Activated naive CD8-positive, alpha-beta T cell treated with anti-CD3 and anti-CD28 coated beads for 36 hours (primary cell): ENCODE results near the gene CYP4F8. TPM values are rescaled to one million over a fixed set of nuclear protein-coding genes. Genes with fewer than 3 reads are reported as not detected.
"Not testable (repeated sequence)": the region's sequence is repeated elsewhere in the genome, so short reads cannot be mapped to it uniquely, and the experiment has no call there.

ENCODE experiments used
- DNase-seq: peaks from one replicate; pipeline ENCODE4 v3.0.0; 2021
- H3K27ac Mint-ChIP-seq: one replicate; pipeline ENCODE4 v1.8.0; 2022; ENCODE audit warnings: mild to moderate bottlenecking, moderate library complexity, mixed read lengths
- H3K27me3 Mint-ChIP-seq: one replicate; pipeline ENCODE4 v1.8.0; 2022; ENCODE audit warnings: mild to moderate bottlenecking, mixed read lengths
- H3K36me3 Mint-ChIP-seq: one replicate; pipeline ENCODE4 v1.8.0; 2021; ENCODE audit warnings: mild to moderate bottlenecking, mixed read lengths
- H3K4me1 Mint-ChIP-seq: one replicate; pipeline ENCODE4 v1.8.0; 2021; ENCODE audit warnings: mixed read lengths
- H3K4me3 Mint-ChIP-seq: one replicate; pipeline ENCODE4 v1.8.0; 2022; ENCODE audit warnings: mild to moderate bottlenecking, moderate library complexity, mixed read lengths
- H3K9me3 Mint-ChIP-seq: one replicate; pipeline ENCODE4 v1.8.0; 2022; ENCODE audit warnings: mixed read lengths
- total RNA-seq, 2 experiments: library from RNA; stranded (reverse); gene quantifications; one replicate each; pipeline ENCODE4 v1.2.3, GENCODE V29; 2021

The CYP4F8 gene
- total RNA-seq: not detected

- peaks cover 14% of the 10 kb centered on the region for H3K27me3 Mint-ChIP-seq
- no peaks in the 10 kb centered on the region for H3K9me3 Mint-ChIP-seq
- H3K4me1 Mint-ChIP-seq: no peaks in the 10 kb centered on the region
- H3K27ac Mint-ChIP-seq: no peak within 1 kb of the TSS
- DNase-seq: no peak
- H3K4me3 Mint-ChIP-seq: no peak within 1 kb of the TSS
- H3K36me3 Mint-ChIP-seq: no peaks in the 10 kb centered on the region
Observed at GRCh38 chr19:15614507-15615379, at the start of gene CYP4F8. Gene CYP4F8 (plus strand): TSS chr19:15615218. CDS start chr19:15615617, 399 bp downstream.

- no peak for DNase-seq
- H3K4me3 Mint-ChIP-seq: no peak overlapping the region
- no peaks in the 10 kb centered on the region for H3K36me3 Mint-ChIP-seq
- H3K27me3 Mint-ChIP-seq: peaks cover 24% of the 10 kb centered on the region
- H3K4me1 Mint-ChIP-seq: no peaks in the 10 kb centered on the region
- no peaks in the 10 kb centered on the region for H3K9me3 Mint-ChIP-seq
- no peak overlapping the region for H3K27ac Mint-ChIP-seq
Observed at GRCh38 chr19:15570420-15570819, 44.6 kb upstream of the CYP4F8 start.

DNA sequence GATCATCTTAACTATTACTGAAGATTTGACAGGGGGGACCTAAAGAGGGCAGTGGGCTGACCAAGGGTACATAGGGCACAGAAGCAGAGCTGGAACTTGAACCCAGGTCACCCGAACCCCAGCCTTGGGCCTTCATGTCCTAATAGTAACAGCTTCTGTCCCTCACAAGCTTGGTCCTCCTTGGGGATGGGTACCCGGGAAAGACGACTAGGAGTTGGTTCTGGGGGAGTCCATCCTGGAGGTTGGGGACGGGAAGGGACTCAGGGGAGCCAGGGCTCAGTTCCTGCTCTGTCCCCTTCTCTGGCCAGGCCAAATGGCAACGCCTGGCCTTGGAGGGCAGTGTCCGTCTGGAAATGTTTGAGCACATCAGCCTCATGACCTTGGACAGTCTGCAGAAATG lies 39.6 kb upstream of the CYP4F8 start:
- Mint-ChIP-seq H3K4me3 (no peak overlapping the region), H3K9me3 (no peaks in the 10 kb centered on the region), H3K36me3 (no peaks in the 10 kb centered on the region), H3K27me3 (peaks cover 14% of the 10 kb centered on the region), H3K27ac (no peak overlapping the region), H3K4me1 (no peaks in the 10 kb centered on the region)
- no peak for DNase-seq

DNA sequence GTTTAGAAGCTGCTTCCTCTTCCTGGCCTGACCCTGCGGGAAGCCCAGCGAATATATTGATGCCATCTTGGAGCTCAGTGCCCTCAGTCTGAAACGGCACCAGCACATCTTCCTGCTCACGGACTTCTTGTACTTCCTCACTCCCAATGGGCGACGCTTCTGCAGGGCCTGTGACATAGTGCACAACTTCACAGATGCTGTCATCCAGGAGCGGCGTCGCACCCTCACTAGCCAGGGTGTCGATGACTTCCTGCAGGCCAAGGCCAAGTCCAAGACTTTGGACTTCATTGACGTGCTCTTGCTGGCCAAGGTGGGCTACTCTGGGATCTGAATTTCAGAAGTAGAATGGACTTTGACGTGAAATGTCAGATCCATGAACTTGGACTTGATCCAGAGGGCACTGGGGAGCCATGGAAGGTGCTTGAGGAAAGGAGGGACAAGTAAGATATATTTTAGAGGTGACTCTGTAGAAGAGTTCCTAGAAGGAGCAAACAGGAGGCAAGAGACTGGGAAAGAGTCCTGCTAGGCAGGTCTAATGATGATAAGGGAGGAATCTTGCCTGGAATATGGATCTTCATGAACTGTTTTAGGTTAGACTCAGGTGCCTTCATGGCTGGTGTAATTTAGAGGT lies 38.4 kb upstream of the CYP4F8 start:
- H3K27ac Mint-ChIP-seq: no peak overlapping the region
- no peaks in the 10 kb centered on the region for H3K36me3 Mint-ChIP-seq
- peaks cover 16% of the 10 kb centered on the region for H3K27me3 Mint-ChIP-seq
- no peaks in the 10 kb centered on the region for H3K9me3 Mint-ChIP-seq
- H3K4me1 Mint-ChIP-seq: no peaks in the 10 kb centered on the region
- no peak for DNase-seq
- H3K4me3 Mint-ChIP-seq: no peak overlapping the region

GRCh38 chr19:15577184-15577771 lies 37.7 kb upstream of the CYP4F8 start:
- no peaks in the 10 kb centered on the region for H3K4me1 Mint-ChIP-seq

GRCh38 chr19:15583346-15583745 lies 31.7 kb upstream of the CYP4F8 start:
- Mint-ChIP-seq H3K9me3 (no peaks in the 10 kb centered on the region), H3K27me3 (peaks cover 38% of the 10 kb centered on the region), H3K4me1 (no peaks in the 10 kb centered on the region), H3K4me3 (no peak overlapping the region), H3K27ac (no peak overlapping the region), H3K36me3 (no peaks in the 10 kb centered on the region)
- DNase-seq: no peak

More at GRCh38 chr19:15577184-15577771, 37.7 kb upstream of the CYP4F8 start:
- Mint-ChIP-seq H3K27me3 (peaks cover 16% of the 10 kb centered on the region), H3K27ac (no peak overlapping the region), H3K36me3 (no peaks in the 10 kb centered on the region), H3K9me3 (no peaks in the 10 kb centered on the region), H3K4me3 (no peak overlapping the region)
- DNase-seq: no peak

GRCh38 chr19:15584095-15584494 lies 30.9 kb upstream of the CYP4F8 start:
- Mint-ChIP-seq H3K4me3 (peak overlapping the region; percentile 29), H3K36me3 (no peaks in the 10 kb centered on the region), H3K4me1 (no peaks in the 10 kb centered on the region), H3K27ac (no peak overlapping the region), H3K9me3 (no peaks in the 10 kb centered on the region), H3K27me3 (peaks cover 38% of the 10 kb centered on the region)
- no peak for DNase-seq

DNA sequence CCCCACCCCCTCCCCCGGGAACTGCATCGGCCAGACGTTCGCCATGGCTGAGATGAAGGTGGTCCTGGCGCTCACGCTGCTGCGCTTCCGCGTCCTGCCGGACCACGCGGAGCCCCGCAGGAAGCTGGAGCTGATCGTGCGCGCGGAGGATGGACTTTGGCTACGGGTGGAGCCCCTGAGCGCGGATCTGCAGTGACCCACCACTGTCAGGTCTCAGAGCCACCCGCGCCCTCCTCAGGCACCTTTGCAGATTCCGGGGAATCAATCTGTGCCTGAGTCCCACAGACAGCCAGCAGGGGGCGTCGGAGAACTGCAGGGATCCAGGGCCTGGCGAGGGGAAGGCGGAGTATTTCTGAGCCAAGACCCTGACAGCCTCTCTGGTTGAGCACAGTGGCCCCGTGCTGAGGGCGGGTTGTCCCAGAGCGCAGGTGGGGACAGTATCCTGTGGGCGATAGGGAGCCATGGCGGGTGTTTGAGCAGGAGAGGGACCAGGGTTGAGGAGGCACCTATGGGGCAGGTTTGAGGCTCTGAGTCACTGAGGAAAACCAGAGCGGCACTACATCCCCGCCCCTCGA lies 30.4 kb upstream of the CYP4F8 start:
- no peaks in the 10 kb centered on the region for H3K9me3 Mint-ChIP-seq
- peak overlapping the region; percentile 29 for H3K4me3 Mint-ChIP-seq
- H3K36me3 Mint-ChIP-seq: no peaks in the 10 kb centered on the region
- no peaks in the 10 kb centered on the region for H3K4me1 Mint-ChIP-seq
- DNase-seq: peak; percentile 82
- no peak overlapping the region for H3K27ac Mint-ChIP-seq
- peaks cover 36% of the 10 kb centered on the region for H3K27me3 Mint-ChIP-seq

GRCh38 chr19:15587663-15588062 lies 27.4 kb upstream of the CYP4F8 start:
- H3K4me1 Mint-ChIP-seq: no peaks in the 10 kb centered on the region
- no peak overlapping the region for H3K4me3 Mint-ChIP-seq
- DNase-seq: no peak
- no peaks in the 10 kb centered on the region for H3K36me3 Mint-ChIP-seq
- no peaks in the 10 kb centered on the region for H3K9me3 Mint-ChIP-seq
- no peak overlapping the region for H3K27ac Mint-ChIP-seq
- peaks cover 28% of the 10 kb centered on the region for H3K27me3 Mint-ChIP-seq

- H3K4me3 Mint-ChIP-seq: no peak overlapping the region
- no peaks in the 10 kb centered on the region for H3K36me3 Mint-ChIP-seq
- DNase-seq: no peak
- H3K27me3 Mint-ChIP-seq: peaks cover 34% of the 10 kb centered on the region
- no peaks in the 10 kb centered on the region for H3K9me3 Mint-ChIP-seq
- no peaks in the 10 kb centered on the region for H3K4me1 Mint-ChIP-seq
- no peak overlapping the region for H3K27ac Mint-ChIP-seq
Observed at GRCh38 chr19:15588265-15588664, 26.8 kb upstream of the CYP4F8 start.

GRCh38 chr19:15589760-15590451 lies 25.1 kb upstream of the CYP4F8 start:
- no peak overlapping the region for H3K4me3 Mint-ChIP-seq
- H3K27me3 Mint-ChIP-seq: peaks cover 36% of the 10 kb centered on the region
- no peaks in the 10 kb centered on the region for H3K36me3 Mint-ChIP-seq
- H3K27ac Mint-ChIP-seq: no peak overlapping the region
- no peaks in the 10 kb centered on the region for H3K4me1 Mint-ChIP-seq
- DNase-seq: no peak
- H3K9me3 Mint-ChIP-seq: no peaks in the 10 kb centered on the region

GRCh38 chr19:15591796-15592195 lies 23.2 kb upstream of the CYP4F8 start:
- H3K4me3 Mint-ChIP-seq: no peak overlapping the region
- H3K4me1 Mint-ChIP-seq: no peaks in the 10 kb centered on the region
- no peak for DNase-seq
- peaks cover 40% of the 10 kb centered on the region for H3K27me3 Mint-ChIP-seq
- no peaks in the 10 kb centered on the region for H3K36me3 Mint-ChIP-seq
- peaks cover 4% of the 10 kb centered on the region for H3K9me3 Mint-ChIP-seq
- H3K27ac Mint-ChIP-seq: no peak overlapping the region

- not testable (repeated sequence) for H3K9me3 Mint-ChIP-seq, H3K4me1 Mint-ChIP-seq, H3K36me3 Mint-ChIP-seq, DNase-seq, H3K4me3 Mint-ChIP-seq, H3K27ac Mint-ChIP-seq
- H3K27me3 Mint-ChIP-seq: peaks cover 43% of the 10 kb centered on the region
Observed at GRCh38 chr19:15592506-15592905, 22.5 kb upstream of the CYP4F8 start.

- not testable (repeated sequence) for DNase-seq, H3K4me3 Mint-ChIP-seq, H3K9me3 Mint-ChIP-seq, H3K4me1 Mint-ChIP-seq, H3K36me3 Mint-ChIP-seq, H3K27ac Mint-ChIP-seq
- peaks cover 43% of the 10 kb centered on the region for H3K27me3 Mint-ChIP-seq
Observed at GRCh38 chr19:15593766-15594165, 21.3 kb upstream of the CYP4F8 start.

DNA sequence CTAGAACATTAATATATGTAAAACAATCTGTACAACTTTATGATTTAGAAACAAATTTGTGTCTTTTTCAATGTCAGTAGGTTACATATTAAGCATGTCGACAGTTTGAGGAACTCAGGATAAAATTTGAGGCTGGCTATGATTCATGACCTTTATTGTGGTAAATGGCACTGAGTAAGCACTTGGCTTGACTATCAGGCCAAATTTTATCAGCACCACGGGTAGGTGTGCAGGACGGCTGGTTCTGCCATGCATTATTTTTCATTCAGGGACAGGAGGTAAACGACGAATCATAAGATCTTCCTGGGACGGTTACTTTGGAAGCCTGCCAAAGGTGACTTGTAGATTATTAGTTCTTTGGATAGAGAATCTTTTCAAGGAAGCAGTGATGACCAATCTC lies 19.9 kb upstream of the CYP4F8 start:
- H3K27ac Mint-ChIP-seq: no peak overlapping the region
- peaks cover 6% of the 10 kb centered on the region for H3K9me3 Mint-ChIP-seq
- no peak overlapping the region for H3K4me3 Mint-ChIP-seq
- no peaks in the 10 kb centered on the region for H3K4me1 Mint-ChIP-seq
- no peaks in the 10 kb centered on the region for H3K36me3 Mint-ChIP-seq
- peaks cover 43% of the 10 kb centered on the region for H3K27me3 Mint-ChIP-seq
- no peak for DNase-seq
